Activated T-cell treated with anti-CD3 and anti-CD28 coated beads for 48 hours (primary cell): ENCODE results near the gene SLC25A4.
"Not testable (repeated sequence)": the region's sequence is repeated elsewhere in the genome, so short reads cannot be mapped to it uniquely, and the experiment has no call there.

Experiments
- DNase-seq: peaks from one replicate; pipeline ENCODE4 v3.0.0-alpha.2; 2020; ENCODE audit warnings: low read depth

Gene SLC25A4

DNA sequence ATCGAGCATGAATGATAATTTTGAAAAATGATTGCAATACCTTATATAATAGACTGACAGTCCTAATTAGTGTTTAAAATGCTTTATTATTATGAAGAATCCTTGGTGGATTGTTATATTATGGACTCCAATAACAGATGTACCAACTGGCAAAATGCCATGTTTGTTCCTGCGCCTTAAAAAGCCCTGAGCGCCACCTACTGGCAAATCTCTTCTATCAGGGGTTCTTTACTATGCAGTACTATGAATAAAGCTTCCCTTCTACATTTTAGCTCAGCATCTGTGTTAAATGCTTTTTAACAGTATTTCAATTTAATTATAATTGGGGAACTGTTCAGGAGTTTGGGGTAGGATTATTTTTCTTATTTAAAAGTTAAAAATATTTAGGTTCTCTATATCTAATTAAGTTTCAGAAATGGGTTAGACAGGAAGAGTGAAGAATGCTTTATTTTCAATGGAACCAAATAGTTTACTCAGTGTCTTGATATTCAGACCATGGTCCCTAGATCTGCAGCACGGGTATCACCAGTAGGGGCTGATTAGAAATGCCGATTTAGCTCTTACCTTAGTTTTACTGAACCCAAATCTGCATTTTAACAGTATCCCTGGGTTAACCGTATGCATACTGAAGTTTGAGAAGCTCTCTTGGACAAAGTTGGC, 40.7 kb downstream of the SLC25A4 start:
- peak; percentile 49 for DNase-seq

- DNase-seq, result no peak
These were observed 43.7 kb downstream of the SLC25A4 start for GRCh38 chr4:185186769-185187168.

- DNase-seq, result no peak
These were observed 46.7 kb downstream of the SLC25A4 start for GRCh38 chr4:185189606-185190305.

- DNase-seq, result no peak
These were observed 47.3 kb downstream of the SLC25A4 start for GRCh38 chr4:185190306-185190856.

- DNase-seq, result no peak
These were observed 49.0 kb downstream of the SLC25A4 start for GRCh38 chr4:185192059-185192458.

- no peak for DNase-seq
These were observed 52.1 kb downstream of the SLC25A4 start for GRCh38 chr4:185194924-185195888.

- DNase-seq, result no peak
These were observed 53.4 kb downstream of the SLC25A4 start for GRCh38 chr4:185196437-185196836.

GRCh38 chr4:185198189-185198588, 55.1 kb downstream of the SLC25A4 start:
- DNase-seq, result not testable (repeated sequence)
